Measurements from ENCODE around the gene NOM1.
"Not testable (repeated sequence)": the region's sequence is repeated elsewhere in the genome, so short reads cannot be mapped to it uniquely, and the experiment has no call there.

Gene NOM1

GRCh38 chr7:156941393-156942182 lies 7.9 kb upstream of the NOM1 start:
- DNase-seq, result no peak

- no peak for DNase-seq
These were observed 6.8 kb upstream of the NOM1 start for GRCh38 chr7:156942708-156943090.

GRCh38 chr7:156943091-156944041 lies 6.1 kb upstream of the NOM1 start:
- DNase-seq, result no peak

GRCh38 chr7:156944876-156945275 lies 4.6 kb upstream of the NOM1 start:
- no peak for DNase-seq

GRCh38 chr7:156947120-156947843 lies 2.2 kb upstream of the NOM1 start:
- no peak for DNase-seq

- DNase-seq, result no peak
These were observed 1.2 kb upstream of the NOM1 start for GRCh38 chr7:156948361-156948760.

- no peak for DNase-seq
These were observed 908 bp downstream of the NOM1 start for GRCh38 chr7:156950381-156950858.

- DNase-seq, result not testable (repeated sequence)
These were observed 3.7 kb downstream of the NOM1 start for GRCh38 chr7:156953215-156953614.

GRCh38 chr7:156954941-156955340 lies 5.4 kb downstream of the NOM1 start:
- DNase-seq, result no peak

GRCh38 chr7:156956727-156957126 lies 7.2 kb downstream of the NOM1 start:
- no peak for DNase-seq

GRCh38 chr7:156962145-156962544 lies 12.6 kb downstream of the NOM1 start:
- DNase-seq, result no peak

GRCh38 chr7:156962897-156963296 lies 13.4 kb downstream of the NOM1 start:
- DNase-seq, result no peak

GRCh38 chr7:156963472-156963871 lies 14.0 kb downstream of the NOM1 start:
- no peak for DNase-seq

- DNase-seq, result no peak
These were observed 15.5 kb downstream of the NOM1 start for GRCh38 chr7:156964971-156965370.

GRCh38 chr7:156966387-156966786 lies 16.9 kb downstream of the NOM1 start:
- DNase-seq, result no peak

GRCh38 chr7:156968183-156968582 lies 18.7 kb downstream of the NOM1 start:
- no peak for DNase-seq

- peak; percentile 16 for DNase-seq
These were observed 20.5 kb downstream of the NOM1 start for GRCh38 chr7:156969972-156970420.

- DNase-seq, result no peak
These were observed 26.1 kb downstream of the NOM1 start for GRCh38 chr7:156975620-156976019.

- no peak for DNase-seq
These were observed 29.6 kb downstream of the NOM1 start for GRCh38 chr7:156979007-156979606.

- DNase-seq, result no peak
These were observed 30.2 kb downstream of the NOM1 start for GRCh38 chr7:156979711-156980110.

GRCh38 chr7:156984174-156984891 lies 34.8 kb downstream of the NOM1 start:
- no peak for DNase-seq

All from COR-L47 (cell line).